Spleen (tissue), 11 donors: ENCODE data around the gene PLCB3. TPM values are rescaled to one million over a fixed set of nuclear protein-coding genes. Genes with fewer than 3 reads are reported as not detected.

Source experiments
- DNase-seq: peaks from one replicate; pipeline ENCODE4 v3.0.0-alpha.2; 2020
- H3K27ac ChIP-seq, 8 donors: fragments of 200-600 bp; sonication (generic) in 7 of 8; 1 replicate in 4 of 8; 2 replicates in 4 of 8; pipeline versions ENCODE4 v1.5.0 to v1.8.0; 2016 to 2021; ENCODE audit warnings: inconsistent platforms in 4 of 8, mild to moderate bottlenecking in 4 of 8, moderate library complexity in 1 of 8
- H3K27me3 ChIP-seq, 7 donors: fragments of 200-600 bp; sonication (generic) in 6 of 7; replicated peaks in 1 of 7; 1 replicate in 4 of 7; 2 replicates in 3 of 7; pipeline versions ENCODE4 v1.5.0 to v1.8.0; 2016 to 2021; ENCODE audit warnings: inconsistent platforms in 3 of 7, mild to moderate bottlenecking in 1 of 7
- H3K36me3 ChIP-seq, 6 donors: fragments of 200-600 bp; sonication (generic) in 5 of 6; 1 replicate in 4 of 6; 2 replicates in 2 of 6; pipeline versions ENCODE4 v1.5.0 to v1.8.0; 2016 to 2021; ENCODE audit warnings: inconsistent platforms in 2 of 6
- H3K4me1 ChIP-seq, 6 donors: fragments of 200-600 bp; sonication (generic) in 5 of 6; 1 replicate in 3 of 6; 2 replicates in 3 of 6; pipeline versions ENCODE4 v1.5.0 to v1.8.0; 2016 to 2021; ENCODE audit warnings: inconsistent platforms in 3 of 6
- H3K4me3 ChIP-seq, 8 donors: fragments of 200-600 bp; sonication (generic) in 7 of 8; 1 replicate in 4 of 8; 2 replicates in 4 of 8; pipeline versions ENCODE4 v1.5.0 to v1.8.0; 2016 to 2021; ENCODE audit warnings: inconsistent platforms in 4 of 8, mild to moderate bottlenecking in 4 of 8, moderate library complexity in 2 of 8
- H3K9me3 ChIP-seq, 8 donors: fragments of 200-600 bp; sonication (generic) in 7 of 8; 1 replicate in 4 of 8; 2 replicates in 4 of 8; pipeline versions ENCODE4 v1.5.0 to v1.8.0; 2016 to 2021; ENCODE audit warnings: inconsistent platforms in 4 of 8
- POLR2A ChIP-seq, 3 donors: fragments of 450-650 bp; IDR thresholded peaks; one replicate each; pipeline ENCODE4 v1.5.1; 2017; ENCODE audit warnings: antibody characterized with exemption in 3 of 3, mild to moderate bottlenecking in 1 of 3
- POLR2AphosphoS5 ChIP-seq, 3 donors: sonication (generic); formaldehyde crosslinking; IDR thresholded peaks; one replicate each; pipeline ENCODE4 v1.5.1; 2017; ENCODE audit warnings: antibody characterized with exemption in 3 of 3
- WGBS, 5 donors: extraction: QIAGEN DNeasy Blood & Tissue Kit in 3 of 5; methylation state at CpG; one replicate each; pipeline versions ENCODE4 v1.1.5 to v1.1.7; 2013 to 2018; 5-methylcytosine and 5-hydroxymethylcytosine counted together
- intact Hi-C: fragments of 100-400 bp; cut with DNase I; formaldehyde crosslinking; loops from one replicate; pipeline ENCODE4 v1.15.0; 2023; ENCODE audit warnings: low total_unique reads
- polyA plus RNA-seq, 3 donors: library from polyadenylated mRNA; stranded (reverse); fragments of 200-250 nt; gene quantifications; one replicate each; pipeline ENCODE4 v1.2.1, GENCODE V29; 2013
- total RNA-seq, 7 donors: library from RNA; depleted of rRNA in 3 of 7; stranded (reverse); fragments of >200 nt in 3 of 7; fragmentation: NEBNext Ultra II Directional in 4 of 7; extraction: Animal tissue kit (Norgen Biotek cat#: 25700) in 4 of 7; gene quantifications; one replicate each; pipeline versions ENCODE4 v1.1.0 to v1.2.1, GENCODE V29; 2016 to 2021
- TF ChIP-seq, protein P1 (sequence below), 11 experiments: fragments of 200-600 bp in 7 of 11; fragments of 450-650 bp in 4 of 11; sonication (generic) in 4 of 11; IDR thresholded peaks in 8 of 11; conservative IDR thresholded peaks in 3 of 11; 1 replicate in 7 of 11; 2 replicates in 4 of 11; pipeline versions ENCODE4 v1.4.0 to v1.8.0; 2016 to 2021; ENCODE audit warnings: antibody characterized with exemption in 11 of 11, inconsistent platforms in 4 of 11, mild to moderate bottlenecking in 1 of 11
- donor health status: healthy with polysubstance abuse.
- donor health status: DM: no; HTN: no; CAD: no; lungs with moderate emphysema.
- donor health status: DM: no; HTN: no; CAD: no.
- donor health status: Bipolar disorder and iron deficiency.
- donor health status: healthy.
- donor health status: DM: no; HTN: no; CAD: no.
- donor health status: DM: yes; HTN: yes; CAD: no.

PLCB3 gene
- total and polyA plus RNA-seq, 10 donors, result 3.8 to 28.3 (median 21.1) TPM

GRCh38 chr11:64258946-64259532 lies 7.7 kb downstream of the PLCB3 start:
- peak; percentile 73 for DNase-seq
- 91 to 97% (median 94%) methylated on average over 18 to 32 of the region's 32 CpGs for WGBS, 5 donors

GRCh38 chr11:64259533-64260067 lies 8.3 kb downstream of the PLCB3 start:
- Histone ChIP-seq H3K9me3 (no peaks in the 10 kb centered on the region), H3K36me3 (peaks cover 0 to 100% (median 68%) of the 10 kb centered on the region in 6 donors), H3K27me3 (no peaks in the 10 kb centered on the region), H3K4me1 (peaks cover 0 to 10% (median 3%) of the 10 kb centered on the region in 6 donors), H3K4me3 (no peak overlapping the region), H3K27ac (no peak overlapping the region)
- TF ChIP-seq POLR2AphosphoS5 (IDR thresholded peaks at IDR 0.05), result no peak
- TF ChIP-seq POLR2A (IDR thresholded peaks at IDR 0.05), result no peak
- TF ChIP-seq, protein P1, sequence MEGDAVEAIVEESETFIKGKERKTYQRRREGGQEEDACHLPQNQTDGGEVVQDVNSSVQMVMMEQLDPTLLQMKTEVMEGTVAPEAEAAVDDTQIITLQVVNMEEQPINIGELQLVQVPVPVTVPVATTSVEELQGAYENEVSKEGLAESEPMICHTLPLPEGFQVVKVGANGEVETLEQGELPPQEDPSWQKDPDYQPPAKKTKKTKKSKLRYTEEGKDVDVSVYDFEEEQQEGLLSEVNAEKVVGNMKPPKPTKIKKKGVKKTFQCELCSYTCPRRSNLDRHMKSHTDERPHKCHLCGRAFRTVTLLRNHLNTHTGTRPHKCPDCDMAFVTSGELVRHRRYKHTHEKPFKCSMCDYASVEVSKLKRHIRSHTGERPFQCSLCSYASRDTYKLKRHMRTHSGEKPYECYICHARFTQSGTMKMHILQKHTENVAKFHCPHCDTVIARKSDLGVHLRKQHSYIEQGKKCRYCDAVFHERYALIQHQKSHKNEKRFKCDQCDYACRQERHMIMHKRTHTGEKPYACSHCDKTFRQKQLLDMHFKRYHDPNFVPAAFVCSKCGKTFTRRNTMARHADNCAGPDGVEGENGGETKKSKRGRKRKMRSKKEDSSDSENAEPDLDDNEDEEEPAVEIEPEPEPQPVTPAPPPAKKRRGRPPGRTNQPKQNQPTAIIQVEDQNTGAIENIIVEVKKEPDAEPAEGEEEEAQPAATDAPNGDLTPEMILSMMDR (IDR thresholded peaks at IDR 0.05 in 8 of 11, conservative IDR thresholded peaks at IDR 0.05 in 3 of 11), result no peak
- no peak for DNase-seq
- 63 to 84% (median 77%) methylated on average over 4 of the region's 4 CpGs for WGBS, 5 donors
- intact Hi-C loops, result no loop called here

More at GRCh38 chr11:64258946-64259532, 7.7 kb downstream of the PLCB3 start:
- no peaks in the 10 kb centered on the region for H3K27me3 ChIP-seq
- peaks cover 0 to 100% (median 65%) of the 10 kb centered on the region in 6 donors for H3K36me3 ChIP-seq
- H3K4me1 ChIP-seq, result peaks cover 0 to 16% (median 5%) of the 10 kb centered on the region in 6 donors
- TF ChIP-seq POLR2A (IDR thresholded peaks at IDR 0.05) (no peak), POLR2AphosphoS5 (IDR thresholded peaks at IDR 0.05) (peak in 1 of 3 donors; percentile 7)
- TF ChIP-seq, protein P1 (IDR thresholded peaks at IDR 0.05 in 8 of 11, conservative IDR thresholded peaks at IDR 0.05 in 3 of 11), result no peak
- H3K27ac ChIP-seq, result no peak overlapping the region
- intact Hi-C loops, result no loop called here
- no peak overlapping the region for H3K4me3 ChIP-seq
- no peaks in the 10 kb centered on the region for H3K9me3 ChIP-seq

- no peaks in the 10 kb centered on the region for H3K27me3 ChIP-seq
- H3K4me3 ChIP-seq, result no peak overlapping the region
- no peak overlapping the region for H3K27ac ChIP-seq
- TF ChIP-seq POLR2AphosphoS5 (IDR thresholded peaks at IDR 0.05), result no peak
- TF ChIP-seq POLR2A (IDR thresholded peaks at IDR 0.05), result no peak
- TF ChIP-seq, protein P1 (IDR thresholded peaks at IDR 0.05 in 8 of 11, conservative IDR thresholded peaks at IDR 0.05 in 3 of 11), result no peak
- intact Hi-C loops, result no loop called here
- no peak for DNase-seq
- H3K9me3 ChIP-seq, result no peaks in the 10 kb centered on the region
- WGBS, 5 donors, result 89 to 95% (median 91%) methylated on average over 6 of the region's 6 CpGs
- H3K4me1 ChIP-seq, result peaks cover 0 to 7% (median 2%) of the 10 kb centered on the region in 6 donors
- peaks cover 0 to 100% (median 71%) of the 10 kb centered on the region in 6 donors for H3K36me3 ChIP-seq
Measured at GRCh38 chr11:64260147-64260708, 8.9 kb downstream of the PLCB3 start.

DNA sequence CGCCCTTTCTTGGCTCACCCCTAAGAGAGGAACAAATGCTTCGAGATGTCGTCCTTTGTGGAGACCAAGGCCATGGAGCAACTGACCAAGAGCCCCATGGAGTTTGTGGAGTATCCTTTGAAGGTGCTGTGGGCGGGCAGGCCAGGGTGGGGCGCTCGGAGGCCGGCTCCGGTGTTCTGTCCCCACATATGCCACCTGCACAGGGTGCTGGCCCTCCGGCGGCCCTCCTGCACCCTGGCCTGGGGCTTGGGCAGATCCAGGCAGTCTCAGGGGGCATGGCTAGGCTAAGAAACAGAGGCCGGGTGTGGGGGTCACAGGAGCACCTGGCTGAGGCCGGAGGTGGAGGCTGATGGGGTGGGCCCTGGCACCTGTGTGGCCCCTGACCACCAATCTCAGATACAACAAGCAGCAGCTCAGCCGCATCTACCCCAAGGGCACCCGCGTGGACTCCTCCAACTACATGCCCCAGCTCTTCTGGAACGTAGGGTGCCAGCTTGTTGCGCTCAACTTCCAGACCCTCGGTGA lies 10.3 kb downstream of the PLCB3 start:
- no peak for TF ChIP-seq POLR2A (IDR thresholded peaks at IDR 0.05)
- no peak for TF ChIP-seq POLR2AphosphoS5 (IDR thresholded peaks at IDR 0.05)
- TF ChIP-seq, protein P1 (IDR thresholded peaks at IDR 0.05 in 8 of 11, conservative IDR thresholded peaks at IDR 0.05 in 3 of 11), result no peak

More for the DNA sequence above, 10.3 kb downstream of the PLCB3 start:
- no peak for DNase-seq
- WGBS, 5 donors, result 89 to 96% (median 94%) methylated on average over 14 to 18 of the region's 18 CpGs
- Histone ChIP-seq H3K4me3 (no peak overlapping the region), H3K27ac (no peak overlapping the region), H3K4me1 (peaks cover 0 to 6% (median 2%) of the 10 kb centered on the region in 6 donors), H3K36me3 (peaks cover 0 to 100% (median 64%) of the 10 kb centered on the region in 6 donors), H3K9me3 (no peaks in the 10 kb centered on the region), H3K27me3 (no peaks in the 10 kb centered on the region)
- intact Hi-C loops, result no loop called here
